ENCODE measurements around the gene NANOS2. TPM values are rescaled to one million over a fixed set of nuclear protein-coding genes. Genes with fewer than 3 reads are reported as not detected.
A peak's percentile ranks its signal among the peaks of the same experiment; 100 is the strongest.

The NANOS2 gene
- total and polyA plus RNA-seq, 2 of the 13 experiments (the other 11 are each of a cell fraction or from before 2014, with no cell fraction given): not detected

GRCh38 chr19:45927565-45928261 is 13.1 kb upstream of the NANOS2 start (continued):
- TF ChIP-seq CENPT (CRISPR knock-in tag; IDR thresholded peaks at IDR 0.05; ENCODE audit: low read depth) (peak; percentile 67; the same call in 1 of the 2 replicates), ZNF547 (CRISPR knock-in tag; IDR thresholded peaks at IDR 0.05) (no peak; the same call in 1 of the 2 replicates), MLXIP (CRISPR knock-in tag; IDR thresholded peaks at IDR 0.05; ENCODE audit: borderline replicate concordance) (no peak), ZNF766 (CRISPR knock-in tag; IDR thresholded peaks at IDR 0.05; ENCODE audit: borderline replicate concordance) (0 out of 2 replicates have a peak, but pooled peaks have one; percentile 60), GABPA (IDR thresholded peaks at IDR 0.05; ENCODE audit: low read depth, low read length) (peak; percentile 31; the same call in 1 of the 2 replicates), GABPA (CRISPR knock-in tag; IDR thresholded peaks at IDR 0.05; ENCODE audit: low read depth) (peak; percentile 88), DZIP1 (CRISPR knock-in tag; IDR thresholded peaks at IDR 0.05) (no peak), E2F1 (CRISPR knock-in tag; IDR thresholded peaks at IDR 0.05) (peak; percentile 98), ZNF646 (CRISPR knock-in tag; IDR thresholded peaks at IDR 0.05) (no peak), RXRB (CRISPR knock-in tag; IDR thresholded peaks at IDR 0.05; ENCODE audit: borderline replicate concordance) (peak; percentile 32; the same call in 1 of the 2 replicates), ZNF564 (CRISPR knock-in tag; IDR thresholded peaks at IDR 0.05) (no peak), ZBTB34 (CRISPR knock-in tag; IDR thresholded peaks at IDR 0.05) (0 out of 2 replicates have a peak, but pooled peaks have one; percentile 31), HOXA5 (CRISPR knock-in tag; IDR thresholded peaks at IDR 0.05) (no peak)

Measured in HepG2 (cell line).